Endodermal cell (in vitro differentiated cells): ENCODE results near the gene KRT75. TPM values are rescaled to one million over a fixed set of nuclear protein-coding genes. Genes with fewer than 3 reads are reported as not detected.

Experiments
- DNase-seq: peaks from one replicate; pipeline ENCODE4 v3.0.0-alpha.2; 2017
- H3K27ac ChIP-seq: 2 replicates; pipeline ENCODE4 v1.5.1; 2013; ENCODE audit warnings: mild to moderate bottlenecking, low read depth, low read length, moderate library complexity
- H3K27me3 ChIP-seq: 2 replicates; pipeline ENCODE4 v1.6.1; 2013; ENCODE audit warnings: mild to moderate bottlenecking, low read length, moderate library complexity; ENCODE audit not compliant: insufficient read depth, control insufficient read depth, poor library complexity, severe bottlenecking
- H3K36me3 ChIP-seq: 2 replicates; pipeline ENCODE4 v1.7.0; 2013; ENCODE audit warnings: mild to moderate bottlenecking, low read length, moderate library complexity; ENCODE audit not compliant: control insufficient read depth, insufficient read depth
- H3K4me1 ChIP-seq: one replicate; pipeline ENCODE4 v1.7.0; 2013; ENCODE audit warnings: low read length; ENCODE audit not compliant: control insufficient read depth, insufficient read depth
- H3K4me3 ChIP-seq: 2 replicates; pipeline ENCODE4 v1.5.1; 2013; ENCODE audit warnings: mild to moderate bottlenecking, low read length, moderate library complexity
- H3K9ac ChIP-seq: 2 replicates; pipeline ENCODE4 v1.6.1; 2013; ENCODE audit warnings: mild to moderate bottlenecking, low read length, moderate library complexity; ENCODE audit not compliant: poor library complexity, severe bottlenecking; ENCODE audit errors: extremely low read depth
- H3K9me3 ChIP-seq: 2 replicates; pipeline ENCODE4 v1.6.1; 2013; ENCODE audit warnings: mild to moderate bottlenecking, low read length, moderate library complexity; ENCODE audit not compliant: control insufficient read depth
- H3K27ac Mint-ChIP-seq: 2 replicates; pipeline ENCODE4 v1.8.0; 2020; ENCODE audit warnings: mixed read lengths
- H3K27me3 Mint-ChIP-seq: 2 replicates; pipeline ENCODE4 v1.8.0; 2021; ENCODE audit warnings: mild to moderate bottlenecking, mixed read lengths; ENCODE audit not compliant: insufficient read depth
- H3K36me3 Mint-ChIP-seq: 2 replicates; pipeline ENCODE4 v1.8.0; 2020; ENCODE audit warnings: low read depth, mixed read lengths
- H3K4me1 Mint-ChIP-seq: 2 replicates; pipeline ENCODE4 v1.8.0; 2020; ENCODE audit warnings: mixed read lengths
- H3K4me3 Mint-ChIP-seq: 2 replicates; pipeline ENCODE4 v1.8.0; 2020; ENCODE audit warnings: mild to moderate bottlenecking, moderate library complexity, mixed read lengths
- H3K9me3 Mint-ChIP-seq: 2 replicates; pipeline ENCODE4 v1.8.0; 2020; ENCODE audit warnings: mild to moderate bottlenecking, mixed read lengths
- CTCF ChIP-seq: fragments of 200-600 bp; sonication (generic); conservative IDR thresholded peaks from 2 replicates; pipeline ENCODE4 v1.5.0; 2021; ENCODE audit warnings: antibody characterized with exemption, mild to moderate bottlenecking
- WGBS, 2 experiments: methylation state at CpG; one replicate each; pipeline versions ENCODE4 v1.1.5 to v1.1.7; 2013; ENCODE audit warnings: missing lambda C conversion rate in 2 of 2, mixed read lengths in 1 of 2; ENCODE audit not compliant: insufficient coverage in 1 of 2, insufficient read length in 1 of 2; 5-methylcytosine and 5-hydroxymethylcytosine counted together
- total RNA-seq, 2 donors: library from RNA; stranded (reverse); fragmentation: NEBNext Ultra II Directional in 1 of 2; extraction: Animal tissue kit (Norgen Biotek cat#: 25700) in 1 of 2; gene quantifications; 2 replicates in 1 of 2; 3 replicates in 1 of 2; pipeline ENCODE4 v1.2.1, GENCODE V29; 2021

Gene KRT75
- total RNA-seq, 2 donors from 2014 or later: not detected

- no peaks in the 10 kb centered on the region for H3K4me1 ChIP-seq
- peaks cover 20% of the 10 kb centered on the region for H3K27me3 ChIP-seq
- no peaks in the 10 kb centered on the region for H3K36me3 ChIP-seq
- H3K27ac Mint-ChIP-seq: no peak overlapping the region
- H3K4me1 Mint-ChIP-seq: no peaks in the 10 kb centered on the region
- H3K4me3 Mint-ChIP-seq: no peak overlapping the region
- no peak overlapping the region for H3K27ac ChIP-seq
- DNase-seq: no peak
- peaks cover 9% of the 10 kb centered on the region for H3K27me3 Mint-ChIP-seq
- no peaks in the 10 kb centered on the region for H3K36me3 Mint-ChIP-seq
- H3K9me3 Mint-ChIP-seq: no peaks in the 10 kb centered on the region
- no peak for TF ChIP-seq CTCF
- no peak overlapping the region for H3K9ac ChIP-seq
- peaks cover 10% of the 10 kb centered on the region for H3K9me3 ChIP-seq
- H3K4me3 ChIP-seq: no peak overlapping the region
- WGBS, 2 experiments: 84 to 95% methylated on average over 8 to 17 of the region's 19 CpGs
These were observed 56.1 kb downstream of the KRT75 start for GRCh38 chr12:52378091-52378490.

DNA sequence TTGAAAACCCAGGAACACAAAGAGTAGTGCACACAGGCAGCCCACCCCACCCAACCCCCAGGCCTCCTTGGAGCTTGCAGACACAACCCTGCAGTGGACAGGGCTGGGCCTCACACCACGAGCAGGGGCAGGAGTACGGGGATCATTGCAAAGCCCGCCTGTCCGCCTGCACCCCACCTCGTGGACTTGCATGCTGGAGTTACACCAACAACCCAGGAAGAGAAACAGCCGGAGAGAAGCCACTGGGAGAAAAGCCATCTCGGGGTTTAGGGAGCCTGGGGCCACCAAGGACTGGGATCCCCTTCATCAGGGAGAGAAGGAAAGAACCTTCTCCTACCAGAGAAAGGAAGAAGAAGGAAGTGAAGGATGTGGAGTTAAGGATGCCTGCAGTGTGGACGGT, 56.9 kb downstream of the KRT75 start:
- H3K4me1 Mint-ChIP-seq: no peaks in the 10 kb centered on the region
- Histone ChIP-seq H3K9ac (no peak overlapping the region), H3K27ac (no peak overlapping the region), H3K27me3 (peaks cover 20% of the 10 kb centered on the region), H3K36me3 (no peaks in the 10 kb centered on the region), H3K4me1 (no peaks in the 10 kb centered on the region), H3K9me3 (peaks cover 10% of the 10 kb centered on the region), H3K4me3 (no peak overlapping the region)
- H3K4me3 Mint-ChIP-seq: no peak overlapping the region
- H3K9me3 Mint-ChIP-seq: no peaks in the 10 kb centered on the region
- H3K36me3 Mint-ChIP-seq: no peaks in the 10 kb centered on the region
- H3K27ac Mint-ChIP-seq: no peak overlapping the region
- WGBS, 2 experiments: 91 to 96% methylated on average over 6 to 8 of the region's 8 CpGs
- peaks cover 7% of the 10 kb centered on the region for H3K27me3 Mint-ChIP-seq
- no peak for TF ChIP-seq CTCF
- no peak for DNase-seq

Other genes with a start within 250 kb of the KRT75 start
- under 1 TPM; 0.07 to 0.09 TPM for gene KRT80, start 242.4 kb downstream of the KRT75 start, total RNA-seq
- gene KRT7, start 201.1 kb downstream of the KRT75 start, total RNA-seq: 1 to 10 TPM in 1 of 2 donors, not detected in 1; 1.5 TPM
- not detected for gene KRT86, start 159.7 kb downstream of the KRT75 start, total RNA-seq
- gene KRT81, start 142.8 kb downstream of the KRT75 start, total RNA-seq: not detected
- not detected for gene KRT83, start 113.0 kb downstream of the KRT75 start, total RNA-seq
- not detected for gene KRT85, start 66.9 kb downstream of the KRT75 start, total RNA-seq
- gene KRT84, start 48.7 kb downstream of the KRT75 start, total RNA-seq: not detected
- gene KRT82, start 28.0 kb downstream of the KRT75 start, total RNA-seq: not detected
- not detected for gene KRT6B, start 17.8 kb upstream of the KRT75 start, total RNA-seq
- gene KRT6C, start 39.4 kb upstream of the KRT75 start, total RNA-seq: not detected
- not detected for gene KRT6A, start 58.9 kb upstream of the KRT75 start, total RNA-seq
- not detected for gene KRT5, start 86.0 kb upstream of the KRT75 start, total RNA-seq
- not detected for gene KRT71, start 118.8 kb upstream of the KRT75 start, total RNA-seq
- gene KRT74, start 139.5 kb upstream of the KRT75 start, total RNA-seq: not detected
- gene KRT72, start 167.1 kb upstream of the KRT75 start, total RNA-seq: not detected
- gene KRT73, start 184.2 kb upstream of the KRT75 start, total RNA-seq: not detected
- not detected for gene KRT2, start 217.8 kb upstream of the KRT75 start, total RNA-seq
- not detected for gene KRT1, start 246.0 kb upstream of the KRT75 start, total RNA-seq